Colonic mucosa (tissue), 4 donors: Measurements from ENCODE around the gene CRABP2. TPM values are rescaled to one million over a fixed set of nuclear protein-coding genes. Genes with fewer than 3 reads are reported as not detected.

Experiments
- DNase-seq: peaks from one replicate; pipeline ENCODE4 v3.0.0-alpha.2; 2020
- H3K27ac ChIP-seq: fragments of 200-600 bp; one replicate; pipeline ENCODE4 v1.8.0; 2021
- H3K27me3 ChIP-seq: fragments of 200-600 bp; one replicate; pipeline ENCODE4 v1.8.0; 2021
- H3K36me3 ChIP-seq: fragments of 200-600 bp; one replicate; pipeline ENCODE4 v1.8.0; 2021
- H3K4me1 ChIP-seq: fragments of 200-600 bp; one replicate; pipeline ENCODE4 v1.8.0; 2021; ENCODE audit warnings: mild to moderate bottlenecking
- H3K4me3 ChIP-seq: fragments of 200-600 bp; one replicate; pipeline ENCODE4 v1.8.0; 2021
- H3K9ac ChIP-seq, 2 donors: one replicate each; pipeline ENCODE4 v1.7.0; 2013; ENCODE audit warnings: control low read depth in 2 of 2, low read depth in 2 of 2, low read length in 2 of 2
- H3K9me3 ChIP-seq: fragments of 200-600 bp; one replicate; pipeline ENCODE4 v1.8.0; 2021
- intact Hi-C: fragments of 100-400 bp; cut with DNase I; formaldehyde crosslinking; loops from one replicate; pipeline ENCODE4 v1.14.1; 2022
- total RNA-seq, 2 donors: library from RNA; stranded (reverse); fragmentation: NEBNext Ultra II Directional in 1 of 2; extraction: Animal tissue kit (Norgen Biotek cat#: 25700) in 1 of 2; gene quantifications; one replicate each; pipeline ENCODE4 v1.2.1, GENCODE V29; 2021
- TF ChIP-seq, protein P1 (sequence below): fragments of 200-600 bp; IDR thresholded peaks from one replicate; pipeline ENCODE4 v1.8.0; 2022; ENCODE audit warnings: antibody characterized with exemption, mild to moderate bottlenecking
- donor health status: healthy.
- donor health status: DM: no; HTN: no; CAD: no.
- donor health status: DM: no; HTN: no; CAD: no.

The CRABP2 gene
- total RNA-seq, 2 donors from 2014 or later = 1.2 to 1.4 TPM

DNA sequence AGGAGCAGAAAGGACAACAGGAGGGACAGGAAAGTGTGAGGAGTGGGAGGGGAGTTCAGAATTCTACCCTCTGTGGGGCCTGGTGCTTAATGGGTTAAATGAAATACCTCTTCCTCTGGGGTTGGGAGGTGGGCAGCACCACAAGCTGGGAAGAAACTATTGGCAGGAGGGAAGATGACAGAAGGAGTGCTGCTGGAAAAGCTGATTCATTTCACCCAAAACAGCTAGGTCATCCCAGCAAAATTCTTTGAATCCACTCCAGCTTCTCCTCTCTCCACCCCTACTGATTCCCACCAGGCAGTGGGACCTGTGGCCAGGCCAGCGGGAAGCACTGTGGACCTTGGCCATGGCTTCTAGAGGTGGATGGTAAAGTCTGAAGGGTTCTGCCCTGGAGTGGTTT is 50.7 kb downstream of the CRABP2 start:
- no peaks in the 10 kb centered on the region for H3K9me3 ChIP-seq
- intact Hi-C loops = no loop called here
- TF ChIP-seq, protein P1, sequence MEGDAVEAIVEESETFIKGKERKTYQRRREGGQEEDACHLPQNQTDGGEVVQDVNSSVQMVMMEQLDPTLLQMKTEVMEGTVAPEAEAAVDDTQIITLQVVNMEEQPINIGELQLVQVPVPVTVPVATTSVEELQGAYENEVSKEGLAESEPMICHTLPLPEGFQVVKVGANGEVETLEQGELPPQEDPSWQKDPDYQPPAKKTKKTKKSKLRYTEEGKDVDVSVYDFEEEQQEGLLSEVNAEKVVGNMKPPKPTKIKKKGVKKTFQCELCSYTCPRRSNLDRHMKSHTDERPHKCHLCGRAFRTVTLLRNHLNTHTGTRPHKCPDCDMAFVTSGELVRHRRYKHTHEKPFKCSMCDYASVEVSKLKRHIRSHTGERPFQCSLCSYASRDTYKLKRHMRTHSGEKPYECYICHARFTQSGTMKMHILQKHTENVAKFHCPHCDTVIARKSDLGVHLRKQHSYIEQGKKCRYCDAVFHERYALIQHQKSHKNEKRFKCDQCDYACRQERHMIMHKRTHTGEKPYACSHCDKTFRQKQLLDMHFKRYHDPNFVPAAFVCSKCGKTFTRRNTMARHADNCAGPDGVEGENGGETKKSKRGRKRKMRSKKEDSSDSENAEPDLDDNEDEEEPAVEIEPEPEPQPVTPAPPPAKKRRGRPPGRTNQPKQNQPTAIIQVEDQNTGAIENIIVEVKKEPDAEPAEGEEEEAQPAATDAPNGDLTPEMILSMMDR = no peak
- H3K27ac ChIP-seq = no peak overlapping the region
- DNase-seq = no peak
- no peak overlapping the region for H3K9ac ChIP-seq
- H3K4me1 ChIP-seq = peaks cover 15% of the 10 kb centered on the region
- H3K36me3 ChIP-seq = no peaks in the 10 kb centered on the region
- no peak overlapping the region for H3K4me3 ChIP-seq
- no peaks in the 10 kb centered on the region for H3K27me3 ChIP-seq

DNA sequence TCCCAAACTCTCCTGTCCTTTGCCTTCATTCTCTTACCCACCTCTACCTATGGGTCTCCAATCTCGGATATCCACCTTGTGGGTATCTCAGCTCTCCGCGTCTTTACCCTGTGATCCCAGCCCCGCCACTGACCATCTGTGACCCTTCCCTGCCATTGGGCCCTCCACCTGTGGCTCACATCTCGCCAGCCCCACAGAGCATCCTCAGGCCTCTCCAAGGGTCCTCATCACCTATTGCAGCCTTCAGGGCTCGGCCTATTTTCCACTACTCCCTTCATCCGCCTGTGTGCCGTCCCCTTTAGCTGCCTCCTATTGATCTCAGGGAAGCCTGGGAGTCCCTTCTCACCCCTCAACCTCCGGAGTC is 52.4 kb downstream of the CRABP2 start:
- intact Hi-C loops = no loop called here

DNA sequence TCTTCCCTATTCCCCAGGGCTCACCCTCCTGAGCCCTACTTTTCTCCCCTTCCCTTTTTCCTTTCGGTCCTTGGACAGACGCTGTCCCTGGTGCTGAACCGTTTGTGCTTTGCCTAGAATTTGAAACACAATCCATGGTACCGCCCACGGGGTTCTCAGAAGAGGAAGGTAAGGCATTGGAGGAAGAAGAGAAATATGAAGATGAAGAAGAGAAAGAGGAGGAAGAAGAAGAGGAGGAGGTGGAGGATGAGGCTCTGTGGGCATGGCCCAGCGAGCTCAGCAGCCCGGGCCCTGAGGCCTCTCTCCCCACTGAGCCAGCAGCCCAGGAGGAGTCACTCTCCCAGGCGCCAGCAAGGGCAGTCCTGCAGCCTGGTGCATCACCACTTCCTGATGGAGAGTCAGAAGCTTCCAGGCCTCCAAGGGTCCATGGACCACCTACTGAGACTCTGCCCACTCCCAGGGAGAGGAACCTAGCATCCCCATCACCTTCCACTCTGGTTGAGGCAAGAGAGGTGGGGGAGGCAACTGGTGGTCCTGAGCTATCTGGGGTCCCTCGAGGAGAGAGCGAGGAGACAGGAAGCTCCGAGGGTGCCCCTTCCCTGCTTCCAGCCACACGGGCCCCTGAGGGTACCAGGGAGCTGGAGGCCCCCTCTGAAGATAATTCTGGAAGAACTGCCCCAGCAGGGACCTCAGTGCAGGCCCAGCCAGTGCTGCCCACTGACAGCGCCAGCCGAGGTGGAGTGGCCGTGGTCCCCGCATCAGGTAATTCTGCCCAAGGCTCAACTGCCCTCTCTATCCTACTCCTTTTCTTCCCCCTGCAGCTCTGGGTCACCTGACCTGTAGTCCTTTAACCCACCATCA is 53.0 kb downstream of the CRABP2 start:
- DNase-seq = no peak
- no peaks in the 10 kb centered on the region for H3K9me3 ChIP-seq
- intact Hi-C loops = no loop called here
- H3K4me3 ChIP-seq = no peak overlapping the region
- H3K4me1 ChIP-seq = peaks cover 5% of the 10 kb centered on the region
- no peaks in the 10 kb centered on the region for H3K27me3 ChIP-seq
- TF ChIP-seq, protein P1 = no peak
- no peaks in the 10 kb centered on the region for H3K36me3 ChIP-seq
- no peak overlapping the region for H3K9ac ChIP-seq
- no peak overlapping the region for H3K27ac ChIP-seq

More for the DNA sequence above, 52.4 kb downstream of the CRABP2 start:
- H3K9me3 ChIP-seq = no peaks in the 10 kb centered on the region
- no peak overlapping the region for H3K4me3 ChIP-seq
- no peak for DNase-seq
- no peaks in the 10 kb centered on the region for H3K36me3 ChIP-seq
- H3K27ac ChIP-seq = no peak overlapping the region
- no peak overlapping the region for H3K9ac ChIP-seq
- H3K27me3 ChIP-seq = no peaks in the 10 kb centered on the region
- TF ChIP-seq, protein P1 = no peak
- H3K4me1 ChIP-seq = peaks cover 11% of the 10 kb centered on the region

Other genes starting within 250 kb of the CRABP2 start
- 10 to 100 TPM; 32.3 to 49.9 TPM for gene MEF2D, start 204.8 kb downstream of the CRABP2 start, total RNA-seq
- gene IQGAP3, start 133.0 kb downstream of the CRABP2 start, total RNA-seq = 10 to 100 TPM; 13.6 to 57.9 TPM
- gene TTC24, start 125.9 kb downstream of the CRABP2 start, total RNA-seq = not detected
- gene NAXE, start 113.8 kb downstream of the CRABP2 start, total RNA-seq = 10 to 100 TPM; 68.4 to 99.8 TPM
- 10 to 100 TPM; 12.3 to 31.3 TPM for gene GPATCH4, start 104.1 kb downstream of the CRABP2 start, total RNA-seq
- under 1 TPM in 1 of 2 donors, not detected in 1; 0.96 TPM for gene HAPLN2, start 86.2 kb downstream of the CRABP2 start, total RNA-seq
- under 1 TPM in 1 of 2 donors, not detected in 1; 0.37 TPM for gene BCAN, start 63.5 kb downstream of the CRABP2 start, total RNA-seq
- 1 to 10 TPM; 5.3 to 8.1 TPM for gene NES, start 28.2 kb downstream of the CRABP2 start, total RNA-seq
- gene METTL25B, start 22.9 kb upstream of the CRABP2 start, total RNA-seq = 10 to 100 TPM; 31.3 to 51.9 TPM
- gene ISG20L2, start 23.2 kb upstream of the CRABP2 start, total RNA-seq = 10 to 100 TPM; 23.4 to 30.0 TPM
- 10 to 100 TPM; 39.1 to 86.7 TPM for gene MRPL24, start 35.5 kb upstream of the CRABP2 start, total RNA-seq
- 100 to 1,000 TPM; 215 to 438 TPM for gene HDGF, start 46.1 kb upstream of the CRABP2 start, total RNA-seq
- 10 to 100 TPM; 57.1 to 58.7 TPM for gene PRCC, start 62.0 kb upstream of the CRABP2 start, total RNA-seq
- gene SH2D2A, start 111.3 kb upstream of the CRABP2 start, total RNA-seq = 1 to 10 TPM; 1.9 to 3.1 TPM
- gene INSRR, start 153.5 kb upstream of the CRABP2 start, total RNA-seq = not detected
- 1 to 10 TPM in 1 of 2 donors, under 1 TPM in 1; 0.56 to 1.1 TPM for gene NTRK1, start 155.3 kb upstream of the CRABP2 start, total RNA-seq
- gene PEAR1, start 188.1 kb upstream of the CRABP2 start, total RNA-seq = 1 to 10 TPM; 2.5 to 3.5 TPM
- gene LRRC71, start 215.0 kb upstream of the CRABP2 start, total RNA-seq = not detected